K562 (cell line): ENCODE measurements around the gene BTBD18. TPM values are rescaled to one million over a fixed set of nuclear protein-coding genes. Genes with fewer than 3 reads are reported as not detected.
A peak's percentile ranks its signal among the peaks of the same experiment; 100 is the strongest.

ENCODE experiments used
- ADNP ChIP-seq: fragments of 200-800 bp; sonication (Bioruptor generic); IDR thresholded peaks from 2 replicates; pipeline ENCODE4 v1.6.1; 2016; ENCODE audit warnings: missing genetic modification characterization, missing compliant biosample characterization
- BHLHE40 ChIP-seq: IDR thresholded peaks from 2 replicates; pipeline ENCODE4 v1.6.1; 2011; ENCODE audit warnings: low read length, improper control_type of control experiment
- EHMT2 ChIP-seq: fragments of 450-650 bp; IDR thresholded peaks from 2 replicates; pipeline ENCODE4 v1.6.1; 2018; ENCODE audit warnings: antibody characterized with exemption
- ELF4 ChIP-seq: fragments of 450-650 bp; formaldehyde crosslinking; IDR thresholded peaks from 2 replicates; pipeline ENCODE4 v1.4.0; 2022; ENCODE audit warnings: missing genetic modification characterization
- ILK ChIP-seq: fragments of 450-650 bp; IDR thresholded peaks from 2 replicates; pipeline ENCODE4 v1.6.1; 2016; ENCODE audit warnings: missing genetic modification characterization, low read depth, mild to moderate bottlenecking, missing compliant biosample characterization, moderate library complexity, borderline replicate concordance
- IRF2 ChIP-seq: sonication (generic); formaldehyde crosslinking; IDR thresholded peaks from 2 replicates; pipeline ENCODE4 v1.8.1; 2022; ENCODE audit warnings: mild to moderate bottlenecking, missing genetic modification reagents
- KDM4B ChIP-seq, 2 experiments: fragments of 450-650 bp in 1 of 2; sonication (generic) in 1 of 2; IDR thresholded peaks; 2 replicates each; pipeline ENCODE4 v1.6.1; 2016 to 2017; ENCODE audit warnings: borderline replicate concordance in 2 of 2, antibody characterized with exemption in 1 of 2, low read depth in 1 of 2, mild to moderate bottlenecking in 1 of 2
- KLF6 ChIP-seq: fragments of 250-450 bp; sonication (Bioruptor Pico); IDR thresholded peaks from 2 replicates; pipeline ENCODE4 v1.4.0; 2020; ENCODE audit warnings: mild to moderate bottlenecking, moderate library complexity, borderline replicate concordance
- LARP7 ChIP-seq: fragments of 450-650 bp; IDR thresholded peaks from 2 replicates; pipeline ENCODE4 v1.6.1; 2016
- MTA1 ChIP-seq: fragments of 450-650 bp; IDR thresholded peaks from 2 replicates; pipeline ENCODE4 v1.6.1; 2017; ENCODE audit warnings: borderline replicate concordance
- MYBL2 ChIP-seq, 2 experiments: fragments of 450-650 bp in 1 of 2; sonication (generic) in 1 of 2; formaldehyde crosslinking in 1 of 2; IDR thresholded peaks; 2 replicates each; pipeline versions ENCODE4 v1.6.1 to v1.8.1; 2017 to 2022; ENCODE audit warnings: borderline replicate concordance in 1 of 2, inconsistent platforms in 1 of 2, low read depth in 1 of 2, mild to moderate bottlenecking in 1 of 2, missing genetic modification reagents in 1 of 2, moderate library complexity in 1 of 2
- NFIC ChIP-seq: fragments of 450-650 bp; IDR thresholded peaks from 2 replicates; pipeline ENCODE4 v1.6.1; 2017; ENCODE audit warnings: mild to moderate bottlenecking, inconsistent platforms
- POLR2A ChIP-seq: fragments of 450-650 bp; conservative IDR thresholded peaks from 2 replicates; pipeline ENCODE4 v1.6.1; 2016
- POLR2AphosphoS5 ChIP-seq: IDR thresholded peaks from 2 replicates; pipeline ENCODE4 v1.6.1; 2011; ENCODE audit warnings: mild to moderate bottlenecking, low read depth, low read length, moderate library complexity; ENCODE audit not compliant: control insufficient read depth, insufficient read depth
- SMC3 ChIP-seq: conservative IDR thresholded peaks from 2 replicates; pipeline ENCODE4 v1.6.1; 2011; ENCODE audit warnings: low read depth, low read length, improper control_type of control experiment; ENCODE audit not compliant: insufficient read depth
- SNRNP70 ChIP-seq: fragments of 200-400 bp; formaldehyde crosslinking; optimal IDR thresholded peaks from 2 replicates; pipeline ENCODE3; 2017; ENCODE audit warnings: low read depth, low read length
- ZNF121 ChIP-seq: sonication (generic); formaldehyde crosslinking; conservative IDR thresholded peaks from 2 replicates; pipeline ENCODE4 v1.8.0; 2022; ENCODE audit warnings: missing genetic modification reagents
- ZNF174 ChIP-seq: fragments of 250-450 bp; sonication (Bioruptor Pico); IDR thresholded peaks from 2 replicates; pipeline ENCODE4 v1.4.0; 2020; ENCODE audit warnings: mild to moderate bottlenecking
- ZNF212 ChIP-seq: fragments of 450-650 bp; formaldehyde crosslinking; IDR thresholded peaks from 2 replicates; pipeline ENCODE4 v1.4.0; 2020; ENCODE audit warnings: mild to moderate bottlenecking
- ZNF274 ChIP-seq: IDR thresholded peaks from 2 replicates; pipeline ENCODE4 v1.6.1; 2011; ENCODE audit warnings: low read depth, mild to moderate bottlenecking, low read length, moderate library complexity, borderline replicate concordance
- ZNF707 ChIP-seq: fragments of 250-450 bp; sonication (Bioruptor Pico); conservative IDR thresholded peaks from 2 replicates; pipeline ENCODE4 v1.8.0; 2022; ENCODE audit warnings: inconsistent platforms, mild to moderate bottlenecking, moderate library complexity
- polyA plus RNA-seq, 8 experiments: library from polyadenylated mRNA; depleted of rRNA in 4 of 8; stranded (reverse) in 5 of 8; unstranded in 3 of 8; fragments of >200 nt; fragmentation: Nextera tagmentation in 2 of 8; fragmentation: Illumina TruSeq in 1 of 8; extraction: Ambion mirVana in 2 of 8; extraction: Trizol in 1 of 8; gene quantifications; 2 replicates each; pipeline versions ENCODE4 v1.2.1 to v1.2.3, GENCODE V29; 2011 to 2014; ENCODE audit warnings: inconsistent platforms in 1 of 8, missing spikeins in 1 of 8
- total RNA-seq, 7 experiments: library from RNA; depleted of rRNA in 6 of 7; stranded (reverse); fragments of >200 nt in 6 of 7; fragmentation: Illumina TruSeq in 2 of 7; extraction: Trizol in 2 of 7; gene quantifications; 2 replicates each; pipeline versions ENCODE4 v1.2.1 to v1.2.3, GENCODE V29; 2011 to 2021; ENCODE audit warnings: low replicate concordance in 1 of 7
- TF ChIP-seq, protein P1 (sequence below), 2 experiments: fragments of 450-650 bp in 1 of 2; sonication (generic) in 1 of 2; formaldehyde crosslinking in 1 of 2; IDR thresholded peaks in 1 of 2; conservative IDR thresholded peaks in 1 of 2; 2 replicates each; pipeline versions ENCODE4 v1.6.1 to v1.8.1; 2016 to 2023; ENCODE audit warnings: mild to moderate bottlenecking in 2 of 2, moderate library complexity in 2 of 2, inconsistent platforms in 1 of 2, missing genetic modification reagents in 1 of 2
- TF ChIP-seq, protein P2 (sequence below): fragments of 250-450 bp; sonication (Bioruptor Pico); IDR thresholded peaks from 2 replicates; pipeline ENCODE4 v1.8.0; 2021; ENCODE audit warnings: moderate library complexity, mild to moderate bottlenecking, inconsistent platforms
- TF ChIP-seq, protein P3 (sequence below): conservative IDR thresholded peaks from 2 replicates; pipeline ENCODE4 v1.6.1; 2011; ENCODE audit warnings: low read depth, mild to moderate bottlenecking, low read length; ENCODE audit not compliant: control insufficient read depth

BTBD18 gene
- total and polyA plus RNA-seq, 9 of the 15 experiments (the other 6 are each of a cell fraction or from before 2014, with no cell fraction given), result 0.06 TPM; not detected in 8

DNA sequence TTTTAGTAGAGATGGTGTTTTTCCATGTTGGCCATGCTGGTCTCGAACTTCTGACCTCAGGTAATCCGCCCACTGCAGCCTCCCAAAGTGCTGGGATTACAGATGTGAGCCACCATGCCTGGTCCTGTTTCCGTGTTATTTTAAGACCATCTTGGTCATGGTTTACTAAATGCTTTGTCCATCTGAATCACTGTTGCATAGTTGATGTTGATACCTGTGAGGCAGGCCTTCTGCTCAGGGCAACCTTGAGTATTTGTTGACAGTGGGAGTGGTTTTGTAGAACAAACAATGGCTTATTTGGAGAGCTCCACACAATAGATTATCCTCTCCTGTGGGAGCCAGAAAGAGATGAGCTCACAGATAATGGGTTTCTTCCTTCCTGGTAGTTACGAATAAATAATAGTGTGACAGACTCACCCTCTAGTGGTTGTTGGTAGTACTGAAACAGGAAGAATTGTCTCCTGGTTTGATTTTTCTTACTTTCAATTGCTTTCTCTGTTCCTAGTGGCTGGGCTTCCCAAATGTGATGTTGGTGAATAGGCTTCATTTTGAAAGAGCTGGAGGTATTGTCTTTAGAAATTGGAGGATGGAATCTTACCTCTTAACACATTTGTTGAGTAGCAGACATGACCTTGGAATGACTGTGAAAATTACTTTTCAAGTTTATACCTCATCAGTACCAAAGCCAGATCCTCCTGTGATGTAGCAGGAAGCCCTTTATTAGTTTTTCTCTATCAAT is 49.0 kb upstream of the BTBD18 start (continued):
- no peak for TF ChIP-seq ZNF274
- TF ChIP-seq, protein P1, sequence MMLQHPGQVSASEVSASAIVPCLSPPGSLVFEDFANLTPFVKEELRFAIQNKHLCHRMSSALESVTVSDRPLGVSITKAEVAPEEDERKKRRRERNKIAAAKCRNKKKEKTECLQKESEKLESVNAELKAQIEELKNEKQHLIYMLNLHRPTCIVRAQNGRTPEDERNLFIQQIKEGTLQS (IDR thresholded peaks at IDR 0.05), result 0 out of 2 replicates have a peak, but pooled peaks have one; percentile 8
- TF ChIP-seq, protein P1 (CRISPR knock-in tag; conservative IDR thresholded peaks at IDR 0.05), result no peak
- no peak for TF ChIP-seq NFIC
- TF ChIP-seq MYBL2 (IDR thresholded peaks at IDR 0.05; ENCODE audit: low read depth), result no peak
- TF ChIP-seq MYBL2 (CRISPR knock-in tag; IDR thresholded peaks at IDR 0.05; ENCODE audit: borderline replicate concordance), result no peak
- no peak for TF ChIP-seq ZNF121 (CRISPR knock-in tag)
- no peak for TF ChIP-seq ILK (tag)
- TF ChIP-seq LARP7, result no peak
- TF ChIP-seq KLF6 (CRISPR knock-in tag), result no peak
- TF ChIP-seq, protein P2, sequence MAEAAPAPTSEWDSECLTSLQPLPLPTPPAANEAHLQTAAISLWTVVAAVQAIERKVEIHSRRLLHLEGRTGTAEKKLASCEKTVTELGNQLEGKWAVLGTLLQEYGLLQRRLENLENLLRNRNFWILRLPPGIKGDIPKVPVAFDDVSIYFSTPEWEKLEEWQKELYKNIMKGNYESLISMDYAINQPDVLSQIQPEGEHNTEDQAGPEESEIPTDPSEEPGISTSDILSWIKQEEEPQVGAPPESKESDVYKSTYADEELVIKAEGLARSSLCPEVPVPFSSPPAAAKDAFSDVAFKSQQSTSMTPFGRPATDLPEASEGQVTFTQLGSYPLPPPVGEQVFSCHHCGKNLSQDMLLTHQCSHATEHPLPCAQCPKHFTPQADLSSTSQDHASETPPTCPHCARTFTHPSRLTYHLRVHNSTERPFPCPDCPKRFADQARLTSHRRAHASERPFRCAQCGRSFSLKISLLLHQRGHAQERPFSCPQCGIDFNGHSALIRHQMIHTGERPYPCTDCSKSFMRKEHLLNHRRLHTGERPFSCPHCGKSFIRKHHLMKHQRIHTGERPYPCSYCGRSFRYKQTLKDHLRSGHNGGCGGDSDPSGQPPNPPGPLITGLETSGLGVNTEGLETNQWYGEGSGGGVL (CRISPR knock-in tag), result no peak
- TF ChIP-seq, protein P3, sequence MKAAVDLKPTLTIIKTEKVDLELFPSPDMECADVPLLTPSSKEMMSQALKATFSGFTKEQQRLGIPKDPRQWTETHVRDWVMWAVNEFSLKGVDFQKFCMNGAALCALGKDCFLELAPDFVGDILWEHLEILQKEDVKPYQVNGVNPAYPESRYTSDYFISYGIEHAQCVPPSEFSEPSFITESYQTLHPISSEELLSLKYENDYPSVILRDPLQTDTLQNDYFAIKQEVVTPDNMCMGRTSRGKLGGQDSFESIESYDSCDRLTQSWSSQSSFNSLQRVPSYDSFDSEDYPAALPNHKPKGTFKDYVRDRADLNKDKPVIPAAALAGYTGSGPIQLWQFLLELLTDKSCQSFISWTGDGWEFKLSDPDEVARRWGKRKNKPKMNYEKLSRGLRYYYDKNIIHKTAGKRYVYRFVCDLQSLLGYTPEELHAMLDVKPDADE, result no peak
- no peak for TF ChIP-seq ZNF212 (CRISPR knock-in tag)
- no peak for TF ChIP-seq ZNF707
- no peak for TF ChIP-seq POLR2A
- TF ChIP-seq BHLHE40, result no peak
- no peak for TF ChIP-seq SNRNP70
- TF ChIP-seq IRF2 (CRISPR knock-in tag), result no peak
- TF ChIP-seq ZNF174 (CRISPR knock-in tag), result no peak
- TF ChIP-seq POLR2AphosphoS5, result no peak
- no peak for TF ChIP-seq ELF4 (CRISPR knock-in tag)
- no peak for TF ChIP-seq KDM4B (IDR thresholded peaks at IDR 0.05; ENCODE audit: borderline replicate concordance in 2 of 2, low read depth in 1 of 2)
- no peak; the same call in 1 of the 2 replicates for TF ChIP-seq SMC3
- no peak for TF ChIP-seq MTA1
- no peak for TF ChIP-seq EHMT2
- TF ChIP-seq ADNP (tag), result no peak
